ENCODE measurements around the gene ZBTB7C.

Gene ZBTB7C

GRCh38 chr18:47995654-47996053 is 413.5 kb downstream of the ZBTB7C start:
- H3K4me1 ChIP-seq (ENCODE audit: insufficient read depth, low read length) = peaks cover 12% of the 10 kb centered on the region; the same call in 1 of the 2 replicates
- H3K27me3 ChIP-seq (ENCODE audit: insufficient read depth, low read length) = no peaks in the 10 kb centered on the region; the same call in 1 of the 2 replicates
- no peaks in the 10 kb centered on the region for H3K36me3 ChIP-seq (ENCODE audit: insufficient read depth, low read length)
- H3K9me3 ChIP-seq (ENCODE audit: insufficient read depth, low read depth, low read length) = no peaks in the 10 kb centered on the region; the same call in 1 of the 2 replicates
- H3K4me3 ChIP-seq (ENCODE audit: low read length) = no peak overlapping the region
- 85% methylated on average over 3 of the region's 3 CpGs for WGBS
- no peak overlapping the region for H3K27ac ChIP-seq (ENCODE audit: low read depth, low read length)
- no peak overlapping the region for H3K9ac ChIP-seq (ENCODE audit: low read depth, low read length)

DNA sequence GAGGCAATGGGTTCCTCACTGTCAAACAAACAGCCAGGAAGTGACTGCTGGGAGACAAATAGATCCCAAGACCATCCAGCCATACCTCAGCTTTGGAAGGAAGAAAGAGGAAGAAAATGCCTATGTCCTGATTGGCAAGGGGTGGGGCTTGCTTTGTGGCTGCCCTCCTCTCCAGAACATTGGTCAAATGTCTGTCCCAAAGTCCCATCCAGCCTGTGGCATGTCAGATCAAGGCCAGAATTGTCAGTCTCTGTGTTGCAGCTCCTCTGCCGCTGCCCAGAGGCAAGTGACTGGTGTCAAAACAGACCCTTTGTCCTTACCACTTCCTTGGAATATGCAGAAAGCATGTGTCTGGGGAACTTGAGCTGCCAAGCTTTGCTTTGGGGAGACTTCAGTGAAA is 415.8 kb downstream of the ZBTB7C start:
- Histone ChIP-seq H3K36me3 (ENCODE audit: insufficient read depth, low read length) (no peaks in the 10 kb centered on the region), H3K27me3 (ENCODE audit: insufficient read depth, low read length) (no peaks in the 10 kb centered on the region; the same call in 1 of the 2 replicates), H3K9ac (ENCODE audit: low read depth, low read length) (no peak overlapping the region), H3K9me3 (ENCODE audit: insufficient read depth, low read depth, low read length) (no peaks in the 10 kb centered on the region), H3K4me3 (ENCODE audit: low read length) (no peak overlapping the region), H3K4me1 (ENCODE audit: insufficient read depth, low read length) (peaks cover 17% of the 10 kb centered on the region; the same call in 1 of the 2 replicates), H3K27ac (ENCODE audit: low read depth, low read length) (no peak overlapping the region)
- 88% methylated on average over 1 of the region's 1 CpG for WGBS

- Histone ChIP-seq H3K36me3 (ENCODE audit: insufficient read depth, low read length) (no peaks in the 10 kb centered on the region), H3K27ac (ENCODE audit: low read depth, low read length) (no peak overlapping the region), H3K4me1 (ENCODE audit: insufficient read depth, low read length) (peaks cover 17% of the 10 kb centered on the region; the same call in 1 of the 2 replicates), H3K9ac (ENCODE audit: low read depth, low read length) (no peak overlapping the region), H3K27me3 (ENCODE audit: insufficient read depth, low read length) (no peaks in the 10 kb centered on the region; the same call in 1 of the 2 replicates), H3K9me3 (ENCODE audit: insufficient read depth, low read depth, low read length) (no peaks in the 10 kb centered on the region), H3K4me3 (ENCODE audit: low read length) (no peak overlapping the region)
- WGBS = 92% methylated on average over 6 of the region's 6 CpGs
Measured at GRCh38 chr18:47992976-47993375, 416.2 kb downstream of the ZBTB7C start.

DNA sequence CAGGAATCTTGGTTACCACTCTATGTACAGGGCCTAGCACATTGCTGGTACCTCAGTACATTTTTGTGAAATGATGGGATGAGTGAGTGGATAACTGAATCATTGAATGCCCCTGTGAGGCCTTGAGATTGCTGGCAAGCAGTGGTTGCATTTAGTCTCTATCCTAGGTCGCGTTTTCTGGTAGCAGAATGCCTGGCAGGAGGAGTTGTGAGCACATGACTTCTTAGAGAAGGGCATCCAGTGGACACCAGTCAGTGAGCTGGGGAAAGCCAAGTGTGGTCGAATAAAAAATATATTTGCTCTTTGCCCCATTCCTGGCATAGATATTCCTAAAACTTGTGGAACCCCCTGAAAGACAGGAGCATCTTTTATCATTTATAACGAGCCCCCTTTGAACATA is 416.9 kb downstream of the ZBTB7C start:
- no peak overlapping the region for H3K4me3 ChIP-seq (ENCODE audit: low read length)
- no peaks in the 10 kb centered on the region for H3K9me3 ChIP-seq (ENCODE audit: insufficient read depth, low read depth, low read length)
- peaks cover 17% of the 10 kb centered on the region; the same call in 1 of the 2 replicates for H3K4me1 ChIP-seq (ENCODE audit: insufficient read depth, low read length)
- no peaks in the 10 kb centered on the region for H3K36me3 ChIP-seq (ENCODE audit: insufficient read depth, low read length)
- H3K27ac ChIP-seq (ENCODE audit: low read depth, low read length) = no peak overlapping the region
- H3K9ac ChIP-seq (ENCODE audit: low read depth, low read length) = no peak overlapping the region
- H3K27me3 ChIP-seq (ENCODE audit: insufficient read depth, low read length) = no peaks in the 10 kb centered on the region; the same call in 1 of the 2 replicates
- 91% methylated on average over 4 of the region's 4 CpGs for WGBS

GRCh38 chr18:47990981-47991380 is 418.2 kb downstream of the ZBTB7C start:
- Histone ChIP-seq H3K27ac (ENCODE audit: low read depth, low read length) (no peak overlapping the region), H3K9ac (ENCODE audit: low read depth, low read length) (no peak overlapping the region), H3K9me3 (ENCODE audit: insufficient read depth, low read depth, low read length) (no peaks in the 10 kb centered on the region), H3K36me3 (ENCODE audit: insufficient read depth, low read length) (no peaks in the 10 kb centered on the region), H3K4me3 (ENCODE audit: low read length) (no peak overlapping the region), H3K4me1 (ENCODE audit: insufficient read depth, low read length) (peaks cover 10% of the 10 kb centered on the region; the same call in 1 of the 2 replicates), H3K27me3 (ENCODE audit: insufficient read depth, low read length) (no peaks in the 10 kb centered on the region; the same call in 1 of the 2 replicates)
- 87% methylated on average over 5 of the region's 5 CpGs for WGBS

- H3K27ac ChIP-seq (ENCODE audit: low read depth, low read length) = no peak overlapping the region
Measured at GRCh38 chr18:47987388-47987699, 421.8 kb downstream of the ZBTB7C start.

DNA sequence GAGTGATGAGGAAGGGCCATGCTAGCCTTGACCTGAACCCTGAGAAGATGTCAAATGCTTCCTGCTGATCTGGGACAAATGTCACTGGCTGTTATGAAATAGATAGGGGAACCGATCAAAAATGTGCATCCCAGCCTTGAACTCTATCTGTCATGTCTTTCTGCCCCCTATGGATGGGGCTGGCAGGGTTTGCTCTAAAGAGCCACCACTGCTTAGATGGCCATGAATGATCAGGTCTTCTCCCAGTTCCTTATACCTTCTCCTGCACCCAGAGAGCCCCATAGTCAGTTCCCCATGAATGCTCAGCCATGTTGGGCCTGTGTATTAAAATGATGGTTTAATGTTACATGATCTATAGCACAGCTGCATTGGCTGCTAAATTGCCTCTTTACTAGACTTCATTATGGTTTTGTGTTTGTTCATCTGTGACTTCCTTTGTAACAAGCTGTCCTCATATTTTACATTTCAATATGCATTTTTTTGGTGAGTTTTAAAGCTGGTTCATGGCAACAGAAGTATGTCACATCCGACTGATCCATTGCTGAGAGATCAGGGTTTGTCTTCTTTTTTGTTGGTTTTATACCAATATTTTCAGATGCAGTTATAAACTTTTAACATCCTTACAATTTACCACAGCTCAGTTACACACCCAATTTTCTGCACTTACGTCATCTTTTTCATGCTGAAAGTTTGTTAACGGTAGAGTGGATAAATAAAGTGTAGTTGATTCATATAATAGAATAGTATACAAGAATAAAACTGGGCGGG is 422.4 kb downstream of the ZBTB7C start:
- Histone ChIP-seq H3K9me3 (ENCODE audit: insufficient read depth, low read depth, low read length) (no peaks in the 10 kb centered on the region), H3K36me3 (ENCODE audit: insufficient read depth, low read length) (no peaks in the 10 kb centered on the region), H3K4me3 (ENCODE audit: low read length) (no peak overlapping the region), H3K27me3 (ENCODE audit: insufficient read depth, low read length) (no peaks in the 10 kb centered on the region), H3K4me1 (ENCODE audit: insufficient read depth, low read length) (peaks cover 7% of the 10 kb centered on the region; the same call in 1 of the 2 replicates), H3K9ac (ENCODE audit: low read depth, low read length) (no peak overlapping the region), H3K27ac (ENCODE audit: low read depth, low read length) (no peak overlapping the region)
- WGBS = 98% methylated on average over 4 of the region's 5 CpGs

More at GRCh38 chr18:47987388-47987699, 421.8 kb downstream of the ZBTB7C start:
- no peaks in the 10 kb centered on the region for H3K27me3 ChIP-seq (ENCODE audit: insufficient read depth, low read length)
- no peaks in the 10 kb centered on the region for H3K9me3 ChIP-seq (ENCODE audit: insufficient read depth, low read depth, low read length)
- no peaks in the 10 kb centered on the region for H3K36me3 ChIP-seq (ENCODE audit: insufficient read depth, low read length)
- no peak overlapping the region for H3K9ac ChIP-seq (ENCODE audit: low read depth, low read length)
- H3K4me1 ChIP-seq (ENCODE audit: insufficient read depth, low read length) = peaks cover 5% of the 10 kb centered on the region; the same call in 1 of the 2 replicates
- no peak overlapping the region for H3K4me3 ChIP-seq (ENCODE audit: low read length)
- WGBS = 94% methylated on average over 3 of the region's 3 CpGs

- Histone ChIP-seq H3K9me3 (ENCODE audit: insufficient read depth, low read depth, low read length) (no peaks in the 10 kb centered on the region), H3K4me1 (ENCODE audit: insufficient read depth, low read length) (peaks cover 16% of the 10 kb centered on the region; the same call in 1 of the 2 replicates), H3K27me3 (ENCODE audit: insufficient read depth, low read length) (no peaks in the 10 kb centered on the region), H3K27ac (ENCODE audit: low read depth, low read length) (no peak overlapping the region), H3K4me3 (ENCODE audit: low read length) (no peak overlapping the region), H3K9ac (ENCODE audit: low read depth, low read length) (no peak overlapping the region), H3K36me3 (ENCODE audit: insufficient read depth, low read length) (no peaks in the 10 kb centered on the region)
- WGBS = 82% methylated on average over 7 of the region's 7 CpGs
Measured at GRCh38 chr18:47985866-47986265, 423.3 kb downstream of the ZBTB7C start.

- no peaks in the 10 kb centered on the region for H3K27me3 ChIP-seq (ENCODE audit: insufficient read depth, low read length)
- H3K4me3 ChIP-seq (ENCODE audit: low read length) = no peak overlapping the region
- H3K36me3 ChIP-seq (ENCODE audit: insufficient read depth, low read length) = no peaks in the 10 kb centered on the region
- 95% methylated on average over 4 of the region's 4 CpGs for WGBS
- H3K9ac ChIP-seq (ENCODE audit: low read depth, low read length) = no peak overlapping the region
- peaks cover 18% of the 10 kb centered on the region; the same call in 1 of the 2 replicates for H3K4me1 ChIP-seq (ENCODE audit: insufficient read depth, low read length)
- no peak overlapping the region for H3K27ac ChIP-seq (ENCODE audit: low read depth, low read length)
- no peaks in the 10 kb centered on the region for H3K9me3 ChIP-seq (ENCODE audit: insufficient read depth, low read depth, low read length)
Measured at GRCh38 chr18:47984991-47985390, 424.2 kb downstream of the ZBTB7C start.

DNA sequence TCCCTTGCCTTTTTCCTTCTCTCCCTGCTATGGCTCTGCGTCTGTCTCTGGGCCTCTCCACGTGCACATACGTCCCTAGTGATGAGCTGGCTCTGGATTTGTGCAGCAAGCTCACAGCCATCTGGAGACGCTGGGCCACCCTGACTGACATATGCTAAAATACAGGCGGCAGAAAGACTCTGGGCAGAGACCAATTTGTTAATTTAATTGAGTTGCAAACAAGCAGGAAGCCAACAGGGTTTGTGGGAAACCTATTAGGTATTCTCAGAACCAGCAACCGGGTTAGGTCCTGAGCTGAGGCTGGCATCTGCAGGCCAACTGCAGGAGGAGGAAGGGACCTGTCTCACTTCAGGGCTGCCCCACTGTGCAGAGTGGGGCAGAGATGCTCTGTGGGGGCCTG is 425.2 kb downstream of the ZBTB7C start:
- WGBS = 45% methylated on average over 6 of the region's 6 CpGs
- H3K27me3 ChIP-seq (ENCODE audit: insufficient read depth, low read length) = no peaks in the 10 kb centered on the region
- no peak overlapping the region for H3K4me3 ChIP-seq (ENCODE audit: low read length)
- peaks cover 16% of the 10 kb centered on the region; the same call in 1 of the 2 replicates for H3K4me1 ChIP-seq (ENCODE audit: insufficient read depth, low read length)
- H3K9ac ChIP-seq (ENCODE audit: low read depth, low read length) = no peak overlapping the region
- H3K36me3 ChIP-seq (ENCODE audit: insufficient read depth, low read length) = no peaks in the 10 kb centered on the region
- no peaks in the 10 kb centered on the region for H3K9me3 ChIP-seq (ENCODE audit: insufficient read depth, low read depth, low read length)
- no peak overlapping the region for H3K27ac ChIP-seq (ENCODE audit: low read depth, low read length)

GRCh38 chr18:47983055-47983454 is 426.1 kb downstream of the ZBTB7C start:
- Histone ChIP-seq H3K4me1 (ENCODE audit: insufficient read depth, low read length) (peaks cover 19% of the 10 kb centered on the region; the same call in 1 of the 2 replicates), H3K9ac (ENCODE audit: low read depth, low read length) (no peak overlapping the region), H3K27me3 (ENCODE audit: insufficient read depth, low read length) (no peaks in the 10 kb centered on the region), H3K36me3 (ENCODE audit: insufficient read depth, low read length) (no peaks in the 10 kb centered on the region), H3K27ac (ENCODE audit: low read depth, low read length) (no peak overlapping the region), H3K4me3 (ENCODE audit: low read length) (no peak overlapping the region), H3K9me3 (ENCODE audit: insufficient read depth, low read depth, low read length) (no peaks in the 10 kb centered on the region)
- 88% methylated on average over 2 of the region's 2 CpGs for WGBS

All from HUES64 (cell line).